Peyer's patch (tissue), 4 donors: ENCODE measurements around the gene SRP54.

Source experiments
- CTCF ChIP-seq, 6 experiments: fragments of 450-650 bp in 4 of 6; fragments of 200-600 bp in 2 of 6; sonication (generic) in 1 of 6; IDR thresholded peaks; one replicate each; pipeline ENCODE4 v1.5.1; 2017 to 2019; ENCODE audit warnings: antibody characterized with exemption in 6 of 6, mild to moderate bottlenecking in 3 of 6, moderate library complexity in 1 of 6
- POLR2A ChIP-seq, 2 donors: fragments of 450-650 bp; IDR thresholded peaks; one replicate each; pipeline ENCODE4 v1.5.1; 2017; ENCODE audit warnings: antibody characterized with exemption in 2 of 2, mild to moderate bottlenecking in 2 of 2, moderate library complexity in 2 of 2

DNA sequence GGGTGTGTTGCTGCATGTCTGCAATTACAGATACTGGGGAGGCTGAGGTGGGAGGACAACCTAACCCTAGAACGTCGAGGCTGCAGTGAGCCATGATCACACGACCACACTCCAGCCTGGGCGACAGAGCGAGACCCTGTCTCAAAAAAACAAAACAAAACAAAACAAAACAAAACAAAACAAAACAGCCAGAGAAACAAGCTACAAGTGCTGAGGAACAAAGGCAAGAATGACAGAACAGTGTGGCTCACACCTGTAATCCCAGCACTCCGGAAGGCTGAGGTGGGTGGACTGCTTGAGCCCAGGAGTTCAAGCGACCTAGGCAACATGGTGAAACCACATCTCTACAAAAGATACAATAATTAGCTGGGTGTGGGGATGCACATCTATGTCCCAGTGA, 38.0 kb upstream of the SRP54 start:
- TF ChIP-seq CTCF (IDR thresholded peaks at IDR 0.05) (no peak), POLR2A (IDR thresholded peaks at IDR 0.05) (no peak)
